ENCODE results near the gene SELENOS.

Gene SELENOS

DNA sequence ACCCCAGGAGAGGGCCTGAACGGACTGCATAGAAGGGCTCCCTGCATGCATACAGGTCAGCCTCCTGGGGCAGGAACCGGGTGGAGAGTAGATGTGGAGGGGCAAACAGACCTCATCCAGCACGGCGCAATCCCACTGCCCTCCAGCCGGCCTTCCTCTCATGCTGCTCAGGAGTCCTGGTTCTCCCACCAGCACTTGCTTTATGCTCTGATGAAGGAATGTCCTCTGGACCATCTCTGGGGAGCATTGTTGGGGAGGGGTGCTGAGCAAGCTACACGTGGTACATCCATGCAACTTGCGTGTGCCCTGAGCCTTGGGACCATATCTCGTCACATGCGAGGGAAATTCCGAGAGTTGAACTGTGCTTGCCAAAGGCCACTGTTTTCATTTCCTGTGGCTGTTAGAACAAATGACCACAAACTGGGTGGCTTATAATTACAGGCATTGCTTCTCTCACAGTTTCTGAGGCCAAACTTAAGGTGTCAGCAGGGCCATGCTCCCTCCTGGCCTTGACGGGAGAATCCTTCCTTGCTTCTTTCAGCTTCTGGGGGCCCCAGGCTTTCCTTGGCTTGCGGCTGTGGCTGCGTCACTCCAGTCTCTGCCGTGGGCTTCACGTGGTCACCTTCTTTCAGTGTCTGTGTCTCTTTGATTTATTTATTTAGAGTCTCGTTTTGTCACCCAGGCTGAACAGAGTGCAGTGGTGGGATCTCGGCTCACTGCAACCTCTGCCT lies 12.2 kb downstream of the SELENOS start:
- peak; percentile 92 for DNase-seq
- Histone ChIP-seq H3K4me1 (ENCODE audit: low read length) (peaks cover 32% of the 10 kb centered on the region), H3K9ac (ENCODE audit: low read length) (peak overlapping the region; percentile 51), H3K27ac (ENCODE audit: low read length) (peak overlapping the region; percentile 84), H3K4me3 (ENCODE audit: low read length) (no peak overlapping the region), H3K9me2 (replicated peaks; ENCODE audit: insufficient read depth, low read length) (no peaks in the 10 kb centered on the region), H3K36me3 (replicated peaks; ENCODE audit: insufficient read depth, low read length) (no peaks in the 10 kb centered on the region), H2AFZ (ENCODE audit: low read length) (0 out of 2 replicates have a peak overlapping the region, but pooled peaks have one; percentile 0), H3K9me3 (replicated peaks; ENCODE audit: insufficient read depth, low read length) (no peaks in the 10 kb centered on the region), H3K79me2 (ENCODE audit: low read length) (no peaks in the 10 kb centered on the region), H3F3A (ENCODE audit: insufficient read depth, low read length) (peaks cover 30% of the 10 kb centered on the region), H3K4me2 (ENCODE audit: low read depth, low read length) (peak overlapping the region; percentile 51), H4K20me1 (ENCODE audit: insufficient read depth, low read length) (no peaks in the 10 kb centered on the region), H3K27me3 (replicated peaks; ENCODE audit: insufficient read depth, low read length) (no peaks in the 10 kb centered on the region)
- no peak for TF ChIP-seq EZH2 (optimal IDR thresholded peaks at IDR 0.05; ENCODE audit: low read depth, low read length)
- no peak for TF ChIP-seq EZH2phosphoT487 (IDR thresholded peaks at IDR 0.05; ENCODE audit: low read length)
- no peak for TF ChIP-seq CTCF (IDR thresholded peaks at IDR 0.05; ENCODE audit: low read length)

- H3K4me1 ChIP-seq (ENCODE audit: low read length) = peaks cover 32% of the 10 kb centered on the region
- H3K9me2 ChIP-seq (replicated peaks; ENCODE audit: insufficient read depth, low read length) = no peaks in the 10 kb centered on the region
- peak overlapping the region; percentile 51 for H3K4me2 ChIP-seq (ENCODE audit: low read depth, low read length)
- no peaks in the 10 kb centered on the region for H3K79me2 ChIP-seq (ENCODE audit: low read length)
- H3K9me3 ChIP-seq (replicated peaks; ENCODE audit: insufficient read depth, low read length) = no peaks in the 10 kb centered on the region
- H3K36me3 ChIP-seq (replicated peaks; ENCODE audit: insufficient read depth, low read length) = no peaks in the 10 kb centered on the region
- H3K9ac ChIP-seq (ENCODE audit: low read length) = peak overlapping the region; percentile 51; the same call in 1 of the 2 replicates
- peak overlapping the region; percentile 84; the same call in 1 of the 2 replicates for H3K27ac ChIP-seq (ENCODE audit: low read length)
- H3K4me3 ChIP-seq (ENCODE audit: low read length) = no peak overlapping the region
- H4K20me1 ChIP-seq (ENCODE audit: insufficient read depth, low read length) = no peaks in the 10 kb centered on the region
- H3K27me3 ChIP-seq (replicated peaks; ENCODE audit: insufficient read depth, low read length) = no peaks in the 10 kb centered on the region
- TF ChIP-seq EZH2 (optimal IDR thresholded peaks at IDR 0.05; ENCODE audit: low read depth, low read length) (no peak), EZH2phosphoT487 (IDR thresholded peaks at IDR 0.05; ENCODE audit: low read length) (no peak), CTCF (IDR thresholded peaks at IDR 0.05; ENCODE audit: low read length) (no peak)
- peaks cover 31% of the 10 kb centered on the region for H3F3A ChIP-seq (ENCODE audit: insufficient read depth, low read length)
- no peak for DNase-seq
- no peak overlapping the region for H2AFZ ChIP-seq (ENCODE audit: low read length)
Observed at GRCh38 chr15:101264011-101264410, 13.3 kb downstream of the SELENOS start.

DNA sequence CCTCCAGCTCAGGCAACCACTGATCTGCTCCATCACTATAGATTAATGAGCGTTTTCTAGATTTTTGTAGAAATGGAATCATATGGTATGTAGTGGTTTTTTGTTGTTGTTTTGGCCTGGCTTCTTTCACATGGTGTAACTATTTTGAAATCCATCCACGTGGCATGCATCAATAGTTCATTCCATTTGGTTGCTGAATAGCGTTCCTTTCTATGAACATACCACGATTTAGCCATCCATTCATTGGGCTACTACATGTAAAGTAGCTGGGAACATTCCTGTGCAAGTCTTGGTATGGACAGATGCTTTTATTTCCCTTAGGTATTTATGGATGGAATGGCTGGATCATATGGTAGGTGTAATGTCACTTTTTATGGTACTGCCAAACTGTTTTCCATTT lies 14.7 kb downstream of the SELENOS start:
- no peak for DNase-seq
- no peaks in the 10 kb centered on the region for H3K79me2 ChIP-seq (ENCODE audit: low read length)
- H3K36me3 ChIP-seq (replicated peaks; ENCODE audit: insufficient read depth, low read length) = no peaks in the 10 kb centered on the region
- no peaks in the 10 kb centered on the region for H3K9me2 ChIP-seq (replicated peaks; ENCODE audit: insufficient read depth, low read length)
- TF ChIP-seq EZH2 (optimal IDR thresholded peaks at IDR 0.05; ENCODE audit: low read depth, low read length) (no peak), EZH2phosphoT487 (IDR thresholded peaks at IDR 0.05; ENCODE audit: low read length) (no peak), CTCF (IDR thresholded peaks at IDR 0.05; ENCODE audit: low read length) (no peak)
- no peak overlapping the region for H3K4me2 ChIP-seq (ENCODE audit: low read depth, low read length)
- H3F3A ChIP-seq (ENCODE audit: insufficient read depth, low read length) = peaks cover 32% of the 10 kb centered on the region
- no peak overlapping the region for H3K27ac ChIP-seq (ENCODE audit: low read length)
- H3K27me3 ChIP-seq (replicated peaks; ENCODE audit: insufficient read depth, low read length) = no peaks in the 10 kb centered on the region
- H3K9me3 ChIP-seq (replicated peaks; ENCODE audit: insufficient read depth, low read length) = no peaks in the 10 kb centered on the region
- H3K4me1 ChIP-seq (ENCODE audit: low read length) = peaks cover 39% of the 10 kb centered on the region
- no peak overlapping the region for H3K9ac ChIP-seq (ENCODE audit: low read length)
- no peak overlapping the region for H2AFZ ChIP-seq (ENCODE audit: low read length)
- H4K20me1 ChIP-seq (ENCODE audit: insufficient read depth, low read length) = no peaks in the 10 kb centered on the region
- H3K4me3 ChIP-seq (ENCODE audit: low read length) = no peak overlapping the region
